ENCODE measurements around the gene BAD. TPM values are rescaled to one million over a fixed set of nuclear protein-coding genes. Genes with fewer than 3 reads are reported as not detected.

BAD gene
- total RNA-seq, 4 donors from 2014 or later: 47.1 to 92.5 (median 90.6) TPM

DNA sequence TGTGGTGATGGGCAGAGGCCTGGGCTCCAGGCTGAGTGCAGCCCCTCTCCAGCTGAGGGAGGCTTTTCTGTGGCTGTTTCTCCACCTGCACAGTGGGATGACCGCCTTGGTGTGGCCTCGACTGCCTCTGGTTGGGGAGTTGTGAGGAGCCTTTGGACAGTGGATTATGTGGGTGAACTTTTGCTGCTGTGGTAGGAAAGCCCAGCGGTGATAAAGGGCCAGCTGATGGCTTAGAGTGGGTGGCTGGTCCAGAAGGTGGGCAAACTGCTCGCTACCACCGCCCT, 19.5 kb upstream of the BAD start:
- TF ChIP-seq, protein P1, sequence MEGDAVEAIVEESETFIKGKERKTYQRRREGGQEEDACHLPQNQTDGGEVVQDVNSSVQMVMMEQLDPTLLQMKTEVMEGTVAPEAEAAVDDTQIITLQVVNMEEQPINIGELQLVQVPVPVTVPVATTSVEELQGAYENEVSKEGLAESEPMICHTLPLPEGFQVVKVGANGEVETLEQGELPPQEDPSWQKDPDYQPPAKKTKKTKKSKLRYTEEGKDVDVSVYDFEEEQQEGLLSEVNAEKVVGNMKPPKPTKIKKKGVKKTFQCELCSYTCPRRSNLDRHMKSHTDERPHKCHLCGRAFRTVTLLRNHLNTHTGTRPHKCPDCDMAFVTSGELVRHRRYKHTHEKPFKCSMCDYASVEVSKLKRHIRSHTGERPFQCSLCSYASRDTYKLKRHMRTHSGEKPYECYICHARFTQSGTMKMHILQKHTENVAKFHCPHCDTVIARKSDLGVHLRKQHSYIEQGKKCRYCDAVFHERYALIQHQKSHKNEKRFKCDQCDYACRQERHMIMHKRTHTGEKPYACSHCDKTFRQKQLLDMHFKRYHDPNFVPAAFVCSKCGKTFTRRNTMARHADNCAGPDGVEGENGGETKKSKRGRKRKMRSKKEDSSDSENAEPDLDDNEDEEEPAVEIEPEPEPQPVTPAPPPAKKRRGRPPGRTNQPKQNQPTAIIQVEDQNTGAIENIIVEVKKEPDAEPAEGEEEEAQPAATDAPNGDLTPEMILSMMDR (IDR thresholded peaks at IDR 0.05; ENCODE audit: low read depth): no peak

DNA sequence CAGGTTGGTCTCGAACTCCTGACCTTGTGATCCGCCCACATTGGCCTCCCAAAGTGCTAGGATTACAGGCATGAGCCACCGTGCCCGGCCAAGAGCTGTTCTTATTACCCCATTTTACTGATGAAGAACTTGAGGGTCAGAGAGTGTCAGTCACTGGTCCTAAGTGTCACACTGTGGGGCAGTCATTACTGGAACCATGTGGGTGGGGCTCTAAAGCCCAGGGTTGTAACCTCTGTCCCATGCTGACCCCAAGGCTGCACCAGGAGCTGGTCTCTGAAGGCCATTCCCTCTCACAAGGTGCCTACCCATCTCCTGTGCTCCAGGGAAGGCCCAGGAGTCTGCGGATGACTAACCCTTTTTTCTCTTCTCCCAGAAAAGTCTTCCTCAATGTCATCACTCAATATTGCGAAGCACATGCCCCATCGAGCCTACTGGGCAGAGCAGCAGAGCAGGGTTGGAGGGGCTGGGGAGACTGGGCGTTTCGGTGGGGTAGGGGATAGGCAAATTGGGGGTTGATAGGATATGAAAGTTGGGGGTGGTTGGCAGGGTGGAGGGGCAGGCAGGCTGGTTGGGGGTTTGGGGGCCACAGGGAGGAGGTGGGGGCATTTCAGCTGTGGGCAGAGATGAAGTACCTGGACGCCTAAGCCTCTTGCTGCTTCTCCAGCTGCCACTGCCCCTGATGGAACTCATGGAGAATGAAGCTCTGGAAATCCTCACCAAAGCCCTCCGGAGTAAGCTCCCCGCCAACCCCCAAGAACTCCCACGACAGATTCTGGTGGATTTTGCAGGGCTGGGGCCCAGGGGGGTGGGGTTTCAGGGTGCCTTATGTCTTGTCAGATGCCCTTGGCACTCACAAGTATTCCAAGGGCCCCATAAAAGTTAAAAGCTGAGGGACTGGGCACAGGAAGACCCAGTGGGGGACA, 18.9 kb upstream of the BAD start:
- TF ChIP-seq, protein P1 (IDR thresholded peaks at IDR 0.05; ENCODE audit: low read depth): no peak

DNA sequence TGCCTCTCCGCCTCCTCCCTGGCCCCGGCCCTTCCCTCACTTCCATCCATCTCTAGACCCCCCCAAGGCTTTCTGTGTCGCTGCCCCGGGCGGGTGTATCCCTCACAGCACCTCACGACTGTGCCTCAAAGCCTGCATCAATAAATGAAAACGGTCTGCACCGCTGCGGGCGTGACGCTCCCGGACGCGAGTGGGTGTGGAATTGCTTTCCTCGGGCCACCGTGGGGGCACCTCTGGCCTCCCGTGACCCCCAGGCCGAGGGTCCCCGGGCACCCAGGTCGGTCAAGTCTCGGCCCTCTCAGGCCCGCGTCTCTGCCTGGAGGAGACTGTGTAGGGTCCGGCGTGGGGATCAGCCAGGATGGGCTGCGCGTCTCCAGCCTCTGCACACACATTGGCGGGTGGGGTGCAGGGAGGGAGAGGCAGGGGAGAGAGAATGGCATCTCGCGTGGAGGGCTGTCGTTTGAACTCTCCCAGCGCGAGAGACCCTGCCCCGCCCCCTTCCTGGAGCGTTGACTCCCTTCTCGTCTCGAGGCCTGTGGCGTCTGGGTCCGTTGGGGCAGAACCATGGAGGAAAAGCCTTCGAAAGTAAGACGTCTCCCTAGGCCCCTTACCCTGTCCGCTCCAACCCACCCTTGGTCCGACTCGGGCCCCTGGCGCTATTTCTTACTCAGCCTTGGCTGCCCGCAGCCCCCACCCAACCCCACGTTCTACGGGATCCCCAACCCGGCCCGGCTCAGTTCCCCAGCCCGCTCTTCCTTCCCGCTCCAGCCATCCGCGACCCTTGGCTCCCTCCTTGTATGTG, 15.6 kb upstream of the BAD start, which contains the start of gene CATSPERZ:
CATSPERZ (plus strand) TSS at position 512 of the 802 bp plus-strand sequence; CDS start at position 565, 53 bp downstream.
- TF ChIP-seq, protein P1 (IDR thresholded peaks at IDR 0.05; ENCODE audit: low read depth): no peak

DNA sequence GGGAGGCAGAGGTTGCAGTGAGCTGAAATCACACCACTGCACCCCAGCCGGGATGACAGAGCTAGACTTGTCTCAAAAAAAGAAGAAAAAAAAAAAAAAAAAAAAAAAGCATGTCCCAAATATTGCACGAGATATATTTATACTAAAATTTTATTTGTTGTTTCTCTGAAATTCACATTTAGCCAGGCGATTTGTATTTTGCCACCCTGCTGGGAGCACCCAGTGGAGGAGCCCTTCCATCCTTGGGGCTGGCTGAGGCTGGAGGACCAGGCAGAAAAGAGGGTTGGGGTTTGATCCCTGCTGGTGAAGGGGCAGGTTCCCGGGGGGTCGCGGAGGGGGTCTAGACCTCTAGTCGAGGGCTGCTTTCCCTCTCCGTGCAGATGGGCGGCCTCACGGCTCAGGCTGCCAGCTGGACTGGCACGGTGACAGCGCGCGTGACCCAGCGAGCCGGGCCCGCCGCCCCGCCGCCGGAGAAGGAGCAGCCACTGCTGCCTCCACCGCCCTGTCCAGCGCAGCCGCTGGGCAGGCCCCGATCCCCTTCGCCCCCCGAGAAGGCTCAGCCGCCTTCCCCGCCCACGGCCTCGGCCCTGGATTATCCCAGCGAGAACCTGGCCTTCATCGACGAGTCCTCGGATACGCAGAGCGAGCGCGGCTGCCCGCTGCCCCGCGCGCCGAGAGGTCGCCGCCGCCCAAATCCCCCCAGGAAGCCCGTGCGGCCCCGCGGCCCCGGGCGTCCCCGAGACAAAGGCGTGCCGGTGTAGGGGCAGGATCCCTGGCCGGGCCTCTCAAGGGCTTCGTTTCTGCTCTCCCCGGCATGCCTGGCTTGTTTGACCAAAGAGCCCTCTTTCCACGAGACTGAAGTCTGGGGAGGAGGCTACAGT, 14.7 kb upstream of the BAD start:
- TF ChIP-seq, protein P1 (IDR thresholded peaks at IDR 0.05; ENCODE audit: low read depth): no peak

DNA sequence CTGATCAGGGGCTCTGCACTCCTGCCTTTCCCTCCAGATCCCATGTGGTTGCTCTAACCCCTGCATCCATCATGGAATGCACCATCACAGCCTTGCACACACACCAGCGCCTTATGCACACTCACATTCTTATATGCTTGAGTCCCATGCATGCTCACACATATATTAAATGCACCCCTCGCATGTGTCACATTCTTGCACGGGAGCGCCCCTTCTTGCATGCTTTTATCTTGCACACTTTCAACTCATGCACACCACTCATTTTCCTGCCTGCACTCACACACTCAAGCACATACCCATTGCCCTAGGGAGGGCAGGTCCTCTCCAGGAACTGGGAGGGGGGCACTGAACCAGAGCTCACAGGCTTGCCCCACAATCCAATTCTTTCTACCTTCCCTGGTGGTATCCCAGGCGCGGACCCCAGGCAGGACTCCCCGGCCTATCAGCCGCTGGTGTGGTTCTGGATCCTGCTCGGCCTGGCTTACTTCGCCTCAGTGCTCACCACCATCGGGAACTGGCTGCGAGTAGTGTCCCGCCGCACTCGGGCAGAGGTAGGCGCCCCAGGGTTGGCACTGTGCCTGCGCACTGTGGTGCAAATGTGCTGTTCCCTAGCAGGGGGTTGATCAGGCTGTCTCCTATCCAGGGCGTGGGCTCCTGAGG, 13.4 kb upstream of the BAD start:
- TF ChIP-seq, protein P1 (IDR thresholded peaks at IDR 0.05; ENCODE audit: low read depth): no peak

DNA sequence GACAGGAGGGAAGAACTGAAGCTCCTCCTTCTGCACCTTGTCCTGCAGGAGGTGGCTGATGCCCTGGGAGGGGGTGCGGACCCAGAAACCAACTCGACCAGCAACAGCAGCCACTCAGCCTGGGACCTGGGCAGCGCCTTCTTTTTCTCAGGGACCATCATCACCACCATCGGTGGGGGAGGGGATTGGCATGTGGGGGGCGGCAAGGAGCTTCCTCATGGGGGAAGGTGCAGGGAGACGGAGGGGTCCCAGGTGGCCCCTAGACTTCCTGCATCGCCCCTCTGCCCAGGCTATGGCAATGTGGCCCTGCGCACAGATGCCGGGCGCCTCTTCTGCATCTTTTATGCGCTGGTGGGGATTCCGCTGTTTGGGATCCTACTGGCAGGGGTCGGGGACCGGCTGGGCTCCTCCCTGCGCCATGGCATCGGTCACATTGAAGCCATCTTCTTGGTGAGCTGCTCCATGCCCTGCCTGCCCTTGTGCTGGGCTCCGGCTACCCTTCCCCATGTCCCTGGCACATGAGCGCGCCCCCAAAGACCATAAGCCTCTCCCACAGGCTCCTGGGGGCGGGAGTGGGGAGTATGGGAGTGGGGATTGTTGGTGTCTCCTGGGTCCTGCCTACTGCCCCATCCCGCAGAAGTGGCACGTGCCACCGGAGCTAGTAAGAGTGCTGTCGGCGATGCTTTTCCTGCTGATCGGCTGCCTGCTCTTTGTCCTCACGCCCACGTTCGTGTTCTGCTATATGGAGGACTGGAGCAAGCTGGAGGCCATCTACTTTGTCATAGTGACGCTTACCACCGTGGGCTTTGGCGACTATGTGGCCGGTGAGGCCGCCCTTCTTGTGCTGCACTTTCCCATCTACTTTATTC, 12.6 kb upstream of the BAD start:
- TF ChIP-seq, protein P1 (IDR thresholded peaks at IDR 0.05; ENCODE audit: low read depth): no peak
